Activated CD8-positive, alpha-beta memory T cell treated with anti-CD3 and anti-CD28 coated beads, Interleukin-2, amount 50 U/mL, for 4 hours (primary cell): ENCODE data around the gene DYNLRB2.

Experiments used
- DNase-seq: peaks from one replicate; pipeline ENCODE4 v3.0.0-alpha.2; 2020

The DYNLRB2 gene

DNA sequence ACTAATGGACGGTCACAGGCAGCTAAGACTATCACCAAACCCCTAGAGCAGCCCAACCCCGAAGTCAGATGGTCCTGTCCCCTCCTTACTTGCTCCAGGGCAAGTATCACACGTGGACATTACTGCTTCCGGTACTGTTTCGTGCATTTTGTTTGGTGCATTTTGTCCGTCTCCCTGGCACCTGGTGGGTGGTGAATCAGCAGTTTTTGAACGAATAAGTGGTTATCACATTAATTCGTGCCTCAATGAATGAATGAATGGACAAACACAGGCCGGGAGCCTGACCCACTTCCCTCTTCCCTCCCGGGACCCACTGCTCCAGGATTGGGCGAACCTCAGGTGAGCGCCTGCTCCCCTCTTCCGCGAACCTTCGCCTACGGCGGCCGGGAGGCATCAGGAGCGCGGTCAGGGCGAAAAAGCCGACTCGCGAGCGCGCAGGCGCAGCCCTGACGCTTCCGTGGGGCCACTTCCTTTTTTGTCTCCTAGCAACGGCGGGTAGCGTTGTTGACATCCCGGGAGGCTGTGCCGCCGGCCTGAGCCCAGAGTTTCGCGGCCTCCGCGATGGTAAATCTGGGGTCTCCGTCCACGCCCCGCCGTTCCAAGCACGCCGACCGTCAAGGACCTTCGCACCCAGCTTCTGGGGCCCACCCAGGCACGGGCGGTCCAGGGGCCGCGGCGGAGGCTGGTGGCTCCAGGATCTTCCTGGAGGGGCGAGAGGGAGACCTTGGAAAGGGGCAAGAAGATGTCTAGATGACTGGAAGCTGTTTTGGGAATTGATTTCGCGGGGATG lies at the start of gene DYNLRB2:
TSS of gene DYNLRB2 (plus strand) at position 478 of the 790 bp plus-strand sequence. CDS start at position 562, 84 bp downstream.
- peak; percentile 89 for DNase-seq

DNA sequence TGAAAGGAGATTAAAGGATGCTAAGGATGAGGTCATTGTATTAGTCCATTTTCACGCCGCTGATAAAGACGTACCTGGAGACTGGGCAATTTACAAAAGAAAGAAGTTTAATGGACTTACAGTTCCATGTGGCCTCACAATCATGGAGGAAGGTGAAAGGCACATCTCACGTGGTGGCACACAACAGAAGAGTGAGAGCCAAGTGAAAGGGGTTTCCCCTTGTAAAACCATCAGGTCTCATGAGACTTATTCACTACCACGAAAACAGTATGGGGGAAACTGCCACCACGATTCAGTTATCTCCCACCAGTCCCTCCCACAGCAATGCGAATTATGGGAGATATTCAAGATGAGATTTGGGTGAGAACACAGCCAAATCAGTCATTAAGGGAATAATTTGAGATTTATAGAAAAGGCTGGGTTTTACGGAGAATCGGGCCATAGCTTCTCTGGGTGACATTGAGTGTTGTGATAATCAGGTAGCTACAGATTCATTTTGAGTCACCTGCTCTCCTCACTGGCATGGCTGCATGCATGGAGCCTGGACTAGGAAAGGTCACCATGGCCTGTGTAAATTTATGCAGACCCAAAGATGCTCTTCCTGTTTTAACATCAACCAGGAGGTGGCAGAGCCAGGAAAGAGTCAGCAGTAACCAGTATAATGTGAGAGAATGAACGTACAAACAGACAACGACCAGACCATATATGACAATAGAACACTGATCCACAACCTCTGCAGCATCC lies 40.5 kb upstream of the DYNLRB2 start:
- no peak for DNase-seq

DNA sequence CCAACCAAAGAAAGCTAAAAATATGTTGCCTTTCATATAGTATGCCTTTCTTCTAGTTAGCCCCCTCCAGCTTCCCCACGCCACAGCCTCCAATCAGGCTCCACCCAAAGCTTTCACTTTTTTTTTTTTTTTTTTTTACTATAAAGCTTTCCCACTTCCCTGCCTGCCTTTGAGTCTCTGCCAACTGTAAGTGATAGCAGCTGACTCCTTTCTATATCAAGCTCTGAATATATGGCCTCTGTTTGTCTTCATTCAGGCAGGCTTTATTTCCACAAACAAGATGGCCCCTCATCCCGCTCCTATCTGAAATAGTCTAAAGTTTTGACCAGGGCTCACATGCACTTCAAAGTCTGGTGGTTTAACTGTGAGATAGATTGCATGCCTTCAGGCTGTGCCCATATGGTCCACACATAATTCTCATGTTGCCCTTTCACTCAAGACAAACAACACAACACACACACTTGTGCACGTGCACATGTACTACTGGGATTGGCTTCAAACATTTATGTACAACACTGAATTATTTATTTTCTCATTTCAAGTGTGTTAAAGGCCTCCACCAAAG lies 39.8 kb upstream of the DYNLRB2 start:
- DNase-seq: no peak

DNA sequence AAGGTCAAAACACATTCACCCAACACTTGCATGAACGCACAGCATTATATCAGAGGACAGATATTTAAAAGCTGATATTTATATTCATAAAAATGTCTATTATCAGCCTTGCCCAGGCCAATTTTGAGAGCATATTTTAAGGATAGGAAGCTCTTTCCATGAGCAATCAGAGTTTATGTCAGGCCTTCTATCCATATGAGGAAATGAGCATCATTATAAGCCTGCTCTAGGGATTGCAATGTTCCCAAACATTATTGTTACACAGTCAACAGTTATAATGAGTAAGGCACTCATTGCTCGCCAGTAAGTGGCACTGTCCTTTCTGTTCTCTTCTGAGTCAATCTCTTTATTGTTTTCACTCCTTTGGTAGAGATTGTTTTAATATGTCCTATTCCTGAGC lies 37.7 kb upstream of the DYNLRB2 start:
- DNase-seq: no peak

DNA sequence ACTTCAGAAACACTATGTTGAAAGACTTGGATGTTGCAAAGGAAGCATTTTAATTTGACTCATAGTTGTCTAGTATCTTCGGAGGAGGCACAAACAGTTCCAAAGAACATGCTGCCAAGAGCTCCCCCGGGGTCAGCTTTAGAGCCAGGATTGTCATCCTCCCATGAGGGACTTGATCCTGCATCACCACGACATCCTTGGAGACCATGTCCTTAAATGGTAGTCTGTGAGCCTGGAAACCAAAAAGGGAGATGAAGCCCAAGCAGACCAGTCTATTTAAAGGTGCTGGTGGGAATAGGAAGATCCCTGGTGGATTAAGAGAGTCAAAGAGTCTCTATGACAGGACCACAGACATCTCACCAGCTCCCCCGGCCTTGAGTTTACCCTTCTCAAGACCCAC lies 33.3 kb upstream of the DYNLRB2 start:
- DNase-seq: no peak

DNA sequence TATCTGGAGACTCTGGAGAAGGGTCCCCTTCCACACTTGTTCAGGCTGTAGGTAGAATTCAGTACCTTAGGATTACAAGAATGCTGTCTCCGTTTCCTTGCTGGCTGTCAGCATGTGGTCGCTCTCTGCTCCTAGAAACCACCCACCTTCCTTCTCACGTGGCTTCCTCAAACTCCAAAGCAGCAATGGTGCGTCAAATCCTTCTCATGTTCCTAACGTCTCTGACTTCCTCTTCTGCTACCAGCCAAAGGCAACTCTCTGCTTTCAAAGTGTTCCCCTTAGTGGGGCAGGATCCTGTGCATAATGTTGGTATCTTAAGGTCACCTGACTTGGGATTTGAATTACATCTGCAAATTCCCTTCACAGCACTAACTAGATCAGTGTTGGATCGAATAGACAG lies 30.9 kb upstream of the DYNLRB2 start:
- DNase-seq: no peak

DNA sequence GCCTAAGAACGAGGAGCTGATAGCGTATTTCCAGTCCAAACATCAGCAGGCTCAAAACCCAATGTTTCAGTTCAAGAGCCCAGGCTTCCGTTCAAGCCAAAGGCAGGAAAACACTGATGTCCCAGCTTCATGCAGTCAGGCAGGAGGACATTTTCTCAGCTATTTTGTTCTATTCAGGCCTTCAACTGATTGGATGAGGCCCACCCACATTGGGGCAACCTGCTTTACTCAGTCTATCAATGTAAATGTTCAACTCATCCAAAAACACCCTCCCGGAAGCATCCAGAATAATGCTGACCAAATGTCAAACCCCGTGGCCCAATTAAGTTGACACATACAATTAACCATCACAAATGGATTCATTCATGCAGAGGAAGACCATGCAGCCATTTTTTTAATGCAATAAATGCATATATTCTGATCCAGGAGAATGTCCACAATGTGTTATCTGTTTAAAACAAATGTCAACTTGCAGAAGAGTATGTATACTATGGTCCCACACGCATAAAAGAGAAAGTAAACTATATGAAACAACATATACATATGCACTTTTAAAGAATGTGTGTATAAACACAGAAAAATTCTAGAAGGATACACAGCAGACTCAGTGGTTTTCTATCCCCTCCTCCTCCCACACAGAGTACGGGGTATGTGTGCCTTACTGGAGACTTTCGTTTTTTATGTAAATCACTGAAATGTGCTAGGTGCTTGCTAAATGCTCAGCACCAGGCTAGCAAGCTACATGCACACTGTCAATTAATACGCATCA lies 28.8 kb upstream of the DYNLRB2 start:
- no peak for DNase-seq

DNA sequence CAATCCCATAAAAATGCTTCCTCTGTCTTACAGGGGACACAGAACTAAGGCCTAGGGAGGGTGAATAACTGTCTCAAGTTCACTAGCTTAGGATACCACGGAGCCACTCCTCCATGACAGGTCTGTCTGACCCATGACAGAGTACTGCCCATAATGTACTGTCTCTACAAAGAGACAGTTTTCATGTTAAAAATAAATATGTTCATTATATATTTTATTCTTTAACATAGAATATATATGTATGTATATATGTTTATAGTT lies 28.3 kb upstream of the DYNLRB2 start:
- no peak for DNase-seq

DNA sequence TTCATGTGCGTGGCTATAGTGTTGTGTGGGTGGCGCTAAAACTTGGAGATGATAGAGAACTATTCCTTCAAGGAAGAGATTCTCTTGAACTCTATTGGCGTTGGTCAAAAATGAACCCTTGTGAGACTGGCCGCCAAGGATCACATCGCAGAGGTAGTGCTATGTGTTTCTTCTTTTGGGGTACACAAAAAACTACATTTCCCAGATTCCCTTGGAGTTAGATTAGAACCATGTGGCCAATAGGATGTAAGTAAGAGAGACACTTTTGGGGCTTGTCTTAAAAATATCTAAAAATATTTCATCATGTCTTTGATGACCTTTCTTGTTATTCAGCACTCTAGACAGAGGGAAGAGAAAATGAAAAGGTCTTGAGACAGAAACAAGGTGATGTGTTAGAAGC lies 25.4 kb upstream of the DYNLRB2 start:
- no peak for DNase-seq

DNA sequence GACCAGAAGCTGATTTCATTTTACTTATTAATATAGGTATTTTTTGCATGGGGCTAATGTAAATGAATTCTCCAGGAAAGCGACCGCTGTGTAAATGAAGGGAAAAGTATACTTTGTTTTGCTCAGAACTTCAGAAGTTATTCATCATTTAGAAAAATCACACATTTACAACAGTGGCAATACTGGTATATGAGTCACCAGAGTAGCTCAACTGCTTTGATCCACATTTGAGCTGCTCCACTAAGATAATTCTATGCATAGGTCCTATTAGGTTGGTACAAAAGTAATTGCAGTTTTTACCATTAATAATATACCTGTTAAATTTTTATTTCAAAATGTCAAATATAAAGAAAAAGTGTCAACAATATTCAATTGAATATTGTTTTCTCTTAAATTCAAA lies 22.9 kb upstream of the DYNLRB2 start:
- DNase-seq: no peak

DNA sequence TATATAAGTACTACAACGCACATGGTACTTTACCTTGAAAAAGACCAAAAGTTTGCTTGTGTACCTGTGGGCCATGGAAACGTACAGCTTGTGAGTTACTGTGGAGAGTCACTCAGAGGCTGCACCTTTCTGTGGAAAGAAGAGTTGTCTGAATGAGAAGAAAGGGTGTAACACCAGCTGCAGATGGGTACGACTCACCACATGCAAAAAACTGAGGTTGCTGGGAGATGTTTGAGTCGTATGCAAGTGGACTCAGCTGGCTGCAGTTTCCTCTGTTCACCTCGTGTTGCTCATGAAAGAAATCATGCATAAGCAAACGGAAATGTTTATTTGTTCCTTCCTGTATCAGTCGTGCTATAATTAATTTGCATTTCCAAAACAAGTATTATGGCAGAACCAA lies 22.4 kb upstream of the DYNLRB2 start:
- DNase-seq: no peak

DNA sequence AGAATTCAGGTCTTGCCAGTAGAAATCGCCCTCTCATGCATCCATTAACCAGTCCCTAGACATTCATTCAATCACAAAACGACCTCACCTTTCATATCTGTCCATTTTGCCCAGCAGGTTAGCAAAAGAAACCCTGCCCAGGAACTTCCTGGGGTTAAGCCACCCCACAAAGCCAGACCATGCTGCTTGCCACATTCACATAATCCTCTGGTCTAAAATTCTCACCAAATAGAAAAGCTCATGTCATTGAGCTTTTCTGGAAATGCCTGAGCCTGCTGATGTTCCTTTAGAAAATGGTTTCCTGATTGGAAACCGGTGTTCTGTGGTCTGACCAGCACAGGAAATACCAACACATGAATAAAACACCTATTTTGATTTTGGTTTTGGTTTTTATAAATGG lies 21.6 kb upstream of the DYNLRB2 start:
- no peak for DNase-seq

DNA sequence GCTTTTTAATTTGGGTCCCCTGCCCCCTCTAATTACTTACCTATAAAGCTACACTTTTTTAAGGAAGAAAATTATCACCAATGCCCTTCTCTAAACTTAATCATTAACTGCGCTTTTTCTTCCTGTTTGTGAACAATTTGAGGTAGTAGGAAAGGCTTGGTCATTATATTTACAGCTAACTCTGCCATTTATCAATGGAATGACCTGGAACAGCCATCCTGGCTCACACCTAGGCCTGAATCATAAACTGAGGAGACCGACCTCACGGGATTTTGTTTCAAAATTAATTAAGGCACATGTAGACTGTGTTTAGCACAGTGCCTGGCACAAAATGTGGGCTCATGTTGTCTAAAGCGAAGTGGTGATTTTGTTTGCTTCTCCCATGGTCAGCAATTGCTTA lies 15.4 kb upstream of the DYNLRB2 start:
- no peak for DNase-seq

DNA sequence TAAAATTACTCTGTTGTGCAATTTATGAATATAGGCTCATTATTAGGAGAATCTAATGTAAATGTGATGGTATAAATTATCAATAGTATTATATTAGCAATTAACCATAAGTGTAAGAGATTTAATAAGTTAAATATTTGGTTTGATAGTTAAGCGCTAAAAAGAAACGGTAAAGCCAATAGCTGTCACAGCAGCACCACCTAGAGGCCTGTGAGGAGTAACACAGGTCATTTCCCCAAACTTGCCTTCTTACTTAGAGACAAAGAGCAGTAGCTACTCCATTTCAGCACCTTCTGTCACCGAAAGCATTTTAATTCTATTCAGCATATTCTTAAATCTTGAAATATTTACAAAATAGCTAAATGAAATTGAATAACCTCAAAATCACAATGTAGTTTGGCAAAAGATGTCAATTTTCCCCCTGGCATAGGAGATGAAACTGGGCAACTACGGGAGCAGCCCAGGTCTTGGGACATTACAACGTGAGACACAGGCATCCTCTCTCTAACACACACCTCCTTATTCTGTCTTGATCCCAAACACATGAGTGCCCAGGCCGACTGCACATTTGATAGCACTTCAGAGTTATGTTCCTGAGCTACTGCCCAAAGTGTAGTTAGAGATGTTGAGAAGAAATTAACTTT lies 14.3 kb upstream of the DYNLRB2 start:
- peak; percentile 56 for DNase-seq

DNA sequence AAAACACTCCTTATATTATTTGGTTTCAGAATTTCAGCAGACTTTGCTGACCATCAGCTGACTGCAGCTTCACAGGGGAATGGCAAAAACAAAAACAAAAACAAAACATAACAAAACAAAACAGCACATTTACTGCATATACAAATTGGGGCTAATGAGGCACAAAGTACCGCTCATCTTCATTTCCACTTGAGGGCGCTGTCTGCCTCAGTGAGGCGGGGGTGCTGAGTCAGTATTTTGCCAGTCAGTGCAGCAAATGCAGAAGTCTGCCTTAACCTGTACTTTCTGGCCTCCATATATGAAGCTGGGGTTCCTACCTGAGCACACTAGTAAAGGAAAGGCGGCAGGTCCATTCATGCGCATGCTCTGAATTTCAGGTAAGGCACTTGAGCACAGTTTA lies 13.5 kb upstream of the DYNLRB2 start:
- peak; percentile 14 for DNase-seq

DNA sequence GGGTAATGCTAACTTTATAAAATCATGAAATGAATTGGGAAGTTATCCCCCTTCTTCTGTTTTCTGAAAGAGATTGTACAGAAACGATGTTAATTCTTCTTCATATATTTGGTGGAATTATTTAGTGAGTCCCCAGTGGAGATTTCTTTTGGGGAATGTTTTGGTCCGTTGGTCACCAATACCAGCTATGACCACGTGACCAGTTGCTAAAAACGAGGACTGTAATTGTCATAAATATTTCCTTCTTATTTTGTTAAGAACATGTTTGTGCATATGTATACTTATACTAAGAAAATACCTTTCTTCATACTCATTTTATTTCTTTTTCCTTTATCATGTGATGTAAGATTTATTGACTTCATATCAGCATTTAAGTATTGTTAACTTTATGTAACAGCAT lies 10.3 kb upstream of the DYNLRB2 start:
- no peak for DNase-seq

DNA sequence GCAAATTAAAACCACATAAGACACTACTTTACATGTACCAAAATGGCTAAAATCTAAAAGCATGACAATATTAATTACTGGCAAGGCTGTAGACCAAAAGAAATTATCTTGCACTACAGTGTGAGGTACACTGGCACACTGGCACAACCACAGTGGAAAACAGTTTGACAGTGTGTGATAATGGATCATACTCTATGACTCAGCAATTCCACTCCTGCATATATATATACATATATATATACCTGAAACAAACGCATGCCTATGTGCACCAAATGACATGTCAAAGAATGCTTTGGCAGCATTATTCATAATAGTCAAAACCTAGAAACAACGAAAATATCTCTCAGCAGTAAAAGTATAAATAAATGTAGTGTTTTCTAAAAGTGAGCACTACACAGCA lies 4.6 kb upstream of the DYNLRB2 start:
- no peak for DNase-seq

DNA sequence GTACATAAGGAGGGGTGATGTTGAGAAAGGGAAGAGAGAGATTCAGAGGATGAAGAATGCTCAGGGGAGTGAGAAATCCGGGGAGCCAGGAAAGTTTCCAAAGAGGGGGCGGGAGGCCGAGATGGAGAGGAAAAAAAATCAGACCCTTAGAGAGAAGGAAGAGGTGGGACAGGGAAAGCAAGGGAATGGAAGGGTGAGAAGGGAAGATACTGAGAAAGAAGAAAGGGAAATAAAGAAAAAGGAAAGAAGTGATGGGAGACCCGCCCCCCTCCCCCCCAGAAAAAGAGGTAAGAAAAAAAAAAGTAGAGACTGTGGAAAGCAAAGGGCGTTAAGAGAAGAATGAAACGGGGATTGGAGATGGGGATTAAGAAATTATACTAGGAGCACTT lies 507 bp downstream of the DYNLRB2 start:
- no peak for DNase-seq

DNA sequence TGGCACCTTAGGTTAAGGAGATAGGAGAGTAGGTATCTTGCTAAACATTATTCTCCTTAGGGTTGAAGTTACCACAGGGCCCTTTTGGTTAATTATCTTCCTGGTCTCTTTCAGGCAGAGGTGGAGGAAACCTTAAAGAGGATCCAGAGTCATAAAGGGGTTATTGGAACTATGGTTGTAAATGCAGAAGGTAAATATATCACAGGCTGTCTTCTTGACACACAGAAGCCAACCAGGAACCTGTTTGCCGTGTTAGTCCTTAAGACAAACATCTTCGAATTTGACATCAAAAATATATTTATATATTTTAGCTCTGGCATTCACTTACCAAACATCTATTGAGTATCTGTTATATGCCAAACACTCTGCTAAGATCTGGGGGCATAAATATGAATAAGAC lies 2.4 kb downstream of the DYNLRB2 start:
- no peak for DNase-seq

DNA sequence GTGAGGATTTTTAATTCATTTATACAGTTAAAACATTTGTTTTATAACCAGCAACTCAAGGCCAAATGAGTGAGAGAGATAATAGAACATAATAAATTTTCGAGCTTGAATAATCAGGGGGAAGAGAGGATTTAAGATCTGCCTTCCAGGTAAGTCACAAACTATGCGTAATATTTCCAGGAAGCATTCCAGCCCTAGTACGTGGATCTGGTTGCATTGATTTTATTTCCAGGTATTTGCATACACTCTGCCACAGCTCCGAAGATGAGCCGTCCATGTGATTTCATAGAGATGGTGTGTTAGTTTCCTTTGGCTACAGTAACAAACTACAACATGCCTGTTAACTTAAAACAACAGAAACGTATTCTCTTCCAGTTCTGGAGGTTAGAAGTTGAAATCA lies 3.5 kb downstream of the DYNLRB2 start:
- DNase-seq: no peak

DNA sequence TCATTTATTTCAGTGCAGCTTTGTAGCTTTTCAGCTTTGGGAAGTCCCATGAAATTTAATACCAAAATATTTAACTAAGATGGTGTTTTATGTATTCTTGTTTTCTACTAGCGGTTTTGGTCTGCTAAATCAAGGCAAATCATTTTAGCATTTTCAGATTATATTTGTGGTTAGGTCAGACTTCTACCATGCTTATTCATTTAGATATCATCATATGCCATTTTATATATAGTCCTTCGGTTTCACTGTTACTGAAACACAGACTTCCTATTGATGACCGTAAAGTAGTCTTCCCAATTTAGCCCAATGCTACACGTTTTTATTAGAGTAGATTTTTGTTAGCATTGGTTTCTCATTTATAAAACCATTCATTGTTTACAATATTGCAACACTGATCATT lies 5.5 kb downstream of the DYNLRB2 start:
- no peak for DNase-seq

DNA sequence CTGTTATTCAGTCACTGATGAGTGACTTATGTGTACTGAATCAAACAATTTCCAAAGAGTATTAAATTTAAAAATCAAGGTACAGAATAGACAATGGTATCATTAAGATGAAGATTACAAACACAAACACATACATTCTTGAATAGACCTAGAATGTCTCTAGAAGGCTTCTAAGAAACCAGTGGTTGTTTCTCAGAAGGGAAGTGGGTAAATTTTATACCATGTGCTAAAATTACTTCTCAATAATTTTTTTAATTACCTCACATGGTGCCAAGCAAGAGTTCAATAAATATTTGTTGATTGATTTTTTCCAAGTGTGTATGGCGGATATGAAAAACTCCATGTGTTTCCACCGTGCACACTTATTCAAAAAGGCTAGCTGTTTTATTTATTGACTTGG lies 6.4 kb downstream of the DYNLRB2 start:
- DNase-seq: no peak

DNA sequence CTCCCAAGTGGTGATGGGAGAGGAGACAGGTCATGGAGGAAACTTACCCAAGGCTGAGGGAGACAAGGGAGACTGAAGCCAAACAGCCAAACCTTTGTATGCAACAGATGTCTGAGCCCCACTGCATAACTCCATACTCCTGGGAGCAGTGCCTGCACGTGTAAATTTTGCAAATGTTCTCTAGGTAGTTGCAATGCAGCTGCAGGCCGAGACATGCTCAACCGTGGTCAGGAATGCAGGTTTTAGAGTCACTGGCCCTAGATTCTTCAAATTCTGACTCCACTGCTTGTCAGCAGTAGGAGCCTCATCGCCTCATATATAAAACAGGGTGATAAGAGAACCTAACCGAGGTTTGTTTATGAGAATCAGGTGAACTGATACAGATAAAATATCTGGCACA lies 11.5 kb downstream of the DYNLRB2 start:
- DNase-seq: no peak
